ENCODE measurements around the gene METTL16. TPM values are rescaled to one million over a fixed set of nuclear protein-coding genes. Genes with fewer than 3 reads are reported as not detected.

METTL16 gene
- total and polyA plus RNA-seq, 2 of the 8 experiments (the other 6 are each of a cell fraction or from before 2014, with no cell fraction given): 22.8 to 59.4 TPM

DNA sequence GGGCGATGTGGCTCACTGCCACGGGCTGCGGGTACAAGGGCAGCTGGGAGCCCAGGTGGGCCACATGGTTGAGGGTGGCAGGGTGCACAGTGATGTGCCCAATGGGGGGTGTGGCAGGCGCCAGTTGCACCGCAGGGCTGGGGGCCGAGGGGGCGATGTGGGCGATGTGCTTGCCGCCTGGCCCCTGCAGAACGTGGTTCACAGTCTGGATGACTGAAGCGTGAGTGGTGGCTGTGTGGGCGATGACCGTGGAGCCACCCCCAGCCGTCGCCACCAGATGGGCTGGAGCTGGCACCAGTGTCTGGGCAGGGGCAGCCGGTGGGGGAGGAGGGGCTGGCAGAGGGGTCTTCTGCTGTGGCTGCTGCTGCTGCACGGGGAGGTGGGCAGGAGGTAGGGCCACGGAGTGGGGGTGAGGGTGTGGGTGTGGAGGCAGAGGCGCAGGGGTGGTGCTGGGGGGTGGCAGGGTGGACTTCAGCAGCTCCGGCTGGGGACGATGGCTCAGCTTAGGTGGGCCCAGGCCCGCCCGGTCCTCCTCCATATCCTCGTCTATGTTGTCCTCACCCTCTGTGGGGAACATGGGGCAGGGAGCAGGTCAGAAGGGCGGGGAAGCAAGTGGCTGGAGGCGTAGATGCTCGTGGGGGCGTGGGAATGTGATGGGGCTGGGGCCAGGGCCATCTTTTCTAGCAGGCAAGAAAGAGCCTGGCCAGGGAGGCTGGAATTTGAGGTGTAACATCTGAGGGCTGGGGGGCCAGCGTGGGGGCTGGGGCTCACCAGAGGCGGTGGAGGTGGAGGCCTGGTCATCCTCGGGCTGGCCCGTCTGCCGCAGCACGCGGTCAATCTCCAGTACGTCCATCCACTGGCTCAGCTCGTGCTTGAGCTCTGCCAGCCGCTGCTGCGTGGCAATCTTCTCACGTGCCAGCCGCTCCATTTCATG, 124.3 kb downstream of the METTL16 start (continued):
- TF ChIP-seq, protein P1, sequence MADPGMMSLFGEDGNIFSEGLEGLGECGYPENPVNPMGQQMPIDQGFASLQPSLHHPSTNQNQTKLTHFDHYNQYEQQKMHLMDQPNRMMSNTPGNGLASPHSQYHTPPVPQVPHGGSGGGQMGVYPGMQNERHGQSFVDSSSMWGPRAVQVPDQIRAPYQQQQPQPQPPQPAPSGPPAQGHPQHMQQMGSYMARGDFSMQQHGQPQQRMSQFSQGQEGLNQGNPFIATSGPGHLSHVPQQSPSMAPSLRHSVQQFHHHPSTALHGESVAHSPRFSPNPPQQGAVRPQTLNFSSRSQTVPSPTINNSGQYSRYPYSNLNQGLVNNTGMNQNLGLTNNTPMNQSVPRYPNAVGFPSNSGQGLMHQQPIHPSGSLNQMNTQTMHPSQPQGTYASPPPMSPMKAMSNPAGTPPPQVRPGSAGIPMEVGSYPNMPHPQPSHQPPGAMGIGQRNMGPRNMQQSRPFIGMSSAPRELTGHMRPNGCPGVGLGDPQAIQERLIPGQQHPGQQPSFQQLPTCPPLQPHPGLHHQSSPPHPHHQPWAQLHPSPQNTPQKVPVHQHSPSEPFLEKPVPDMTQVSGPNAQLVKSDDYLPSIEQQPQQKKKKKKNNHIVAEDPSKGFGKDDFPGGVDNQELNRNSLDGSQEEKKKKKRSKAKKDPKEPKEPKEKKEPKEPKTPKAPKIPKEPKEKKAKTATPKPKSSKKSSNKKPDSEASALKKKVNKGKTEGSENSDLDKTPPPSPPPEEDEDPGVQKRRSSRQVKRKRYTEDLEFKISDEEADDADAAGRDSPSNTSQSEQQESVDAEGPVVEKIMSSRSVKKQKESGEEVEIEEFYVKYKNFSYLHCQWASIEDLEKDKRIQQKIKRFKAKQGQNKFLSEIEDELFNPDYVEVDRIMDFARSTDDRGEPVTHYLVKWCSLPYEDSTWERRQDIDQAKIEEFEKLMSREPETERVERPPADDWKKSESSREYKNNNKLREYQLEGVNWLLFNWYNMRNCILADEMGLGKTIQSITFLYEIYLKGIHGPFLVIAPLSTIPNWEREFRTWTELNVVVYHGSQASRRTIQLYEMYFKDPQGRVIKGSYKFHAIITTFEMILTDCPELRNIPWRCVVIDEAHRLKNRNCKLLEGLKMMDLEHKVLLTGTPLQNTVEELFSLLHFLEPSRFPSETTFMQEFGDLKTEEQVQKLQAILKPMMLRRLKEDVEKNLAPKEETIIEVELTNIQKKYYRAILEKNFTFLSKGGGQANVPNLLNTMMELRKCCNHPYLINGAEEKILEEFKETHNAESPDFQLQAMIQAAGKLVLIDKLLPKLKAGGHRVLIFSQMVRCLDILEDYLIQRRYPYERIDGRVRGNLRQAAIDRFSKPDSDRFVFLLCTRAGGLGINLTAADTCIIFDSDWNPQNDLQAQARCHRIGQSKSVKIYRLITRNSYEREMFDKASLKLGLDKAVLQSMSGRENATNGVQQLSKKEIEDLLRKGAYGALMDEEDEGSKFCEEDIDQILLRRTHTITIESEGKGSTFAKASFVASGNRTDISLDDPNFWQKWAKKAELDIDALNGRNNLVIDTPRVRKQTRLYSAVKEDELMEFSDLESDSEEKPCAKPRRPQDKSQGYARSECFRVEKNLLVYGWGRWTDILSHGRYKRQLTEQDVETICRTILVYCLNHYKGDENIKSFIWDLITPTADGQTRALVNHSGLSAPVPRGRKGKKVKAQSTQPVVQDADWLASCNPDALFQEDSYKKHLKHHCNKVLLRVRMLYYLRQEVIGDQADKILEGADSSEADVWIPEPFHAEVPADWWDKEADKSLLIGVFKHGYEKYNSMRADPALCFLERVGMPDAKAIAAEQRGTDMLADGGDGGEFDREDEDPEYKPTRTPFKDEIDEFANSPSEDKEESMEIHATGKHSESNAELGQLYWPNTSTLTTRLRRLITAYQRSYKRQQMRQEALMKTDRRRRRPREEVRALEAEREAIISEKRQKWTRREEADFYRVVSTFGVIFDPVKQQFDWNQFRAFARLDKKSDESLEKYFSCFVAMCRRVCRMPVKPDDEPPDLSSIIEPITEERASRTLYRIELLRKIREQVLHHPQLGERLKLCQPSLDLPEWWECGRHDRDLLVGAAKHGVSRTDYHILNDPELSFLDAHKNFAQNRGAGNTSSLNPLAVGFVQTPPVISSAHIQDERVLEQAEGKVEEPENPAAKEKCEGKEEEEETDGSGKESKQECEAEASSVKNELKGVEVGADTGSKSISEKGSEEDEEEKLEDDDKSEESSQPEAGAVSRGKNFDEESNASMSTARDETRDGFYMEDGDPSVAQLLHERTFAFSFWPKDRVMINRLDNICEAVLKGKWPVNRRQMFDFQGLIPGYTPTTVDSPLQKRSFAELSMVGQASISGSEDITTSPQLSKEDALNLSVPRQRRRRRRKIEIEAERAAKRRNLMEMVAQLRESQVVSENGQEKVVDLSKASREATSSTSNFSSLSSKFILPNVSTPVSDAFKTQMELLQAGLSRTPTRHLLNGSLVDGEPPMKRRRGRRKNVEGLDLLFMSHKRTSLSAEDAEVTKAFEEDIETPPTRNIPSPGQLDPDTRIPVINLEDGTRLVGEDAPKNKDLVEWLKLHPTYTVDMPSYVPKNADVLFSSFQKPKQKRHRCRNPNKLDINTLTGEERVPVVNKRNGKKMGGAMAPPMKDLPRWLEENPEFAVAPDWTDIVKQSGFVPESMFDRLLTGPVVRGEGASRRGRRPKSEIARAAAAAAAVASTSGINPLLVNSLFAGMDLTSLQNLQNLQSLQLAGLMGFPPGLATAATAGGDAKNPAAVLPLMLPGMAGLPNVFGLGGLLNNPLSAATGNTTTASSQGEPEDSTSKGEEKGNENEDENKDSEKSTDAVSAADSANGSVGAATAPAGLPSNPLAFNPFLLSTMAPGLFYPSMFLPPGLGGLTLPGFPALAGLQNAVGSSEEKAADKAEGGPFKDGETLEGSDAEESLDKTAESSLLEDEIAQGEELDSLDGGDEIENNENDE (IDR thresholded peaks at IDR 0.05; ENCODE audit: insufficient replicate concordance, low read length): no peak
- TF ChIP-seq, protein P2, sequence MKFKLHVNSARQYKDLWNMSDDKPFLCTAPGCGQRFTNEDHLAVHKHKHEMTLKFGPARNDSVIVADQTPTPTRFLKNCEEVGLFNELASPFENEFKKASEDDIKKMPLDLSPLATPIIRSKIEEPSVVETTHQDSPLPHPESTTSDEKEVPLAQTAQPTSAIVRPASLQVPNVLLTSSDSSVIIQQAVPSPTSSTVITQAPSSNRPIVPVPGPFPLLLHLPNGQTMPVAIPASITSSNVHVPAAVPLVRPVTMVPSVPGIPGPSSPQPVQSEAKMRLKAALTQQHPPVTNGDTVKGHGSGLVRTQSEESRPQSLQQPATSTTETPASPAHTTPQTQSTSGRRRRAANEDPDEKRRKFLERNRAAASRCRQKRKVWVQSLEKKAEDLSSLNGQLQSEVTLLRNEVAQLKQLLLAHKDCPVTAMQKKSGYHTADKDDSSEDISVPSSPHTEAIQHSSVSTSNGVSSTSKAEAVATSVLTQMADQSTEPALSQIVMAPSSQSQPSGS (IDR thresholded peaks at IDR 0.05; ENCODE audit: low read length): no peak
- TF ChIP-seq BCL11A (IDR thresholded peaks at IDR 0.05; ENCODE audit: low read depth in 2 of 2, low read length in 2 of 2) (no peak), SP4 (IDR thresholded peaks at IDR 0.05; ENCODE audit: low read length) (no peak), CBX5 (IDR thresholded peaks at IDR 0.05; ENCODE audit: low read depth, low read length) (no peak), TAF7 (optimal IDR thresholded peaks at IDR 0.05; ENCODE audit: borderline replicate concordance, low read depth, low read length) (no peak), RXRA (IDR thresholded peaks at IDR 0.05; ENCODE audit: insufficient read depth, low read depth, low read length) (no peak)
